ENCODE measurements around the gene GULP1.

GULP1 gene

GRCh38 chr2:188326669-188327301 is 35.1 kb downstream of the GULP1 start:
- DNase-seq = no peak

- no peak for DNase-seq
Measured at GRCh38 chr2:188327518-188328213, 36.0 kb downstream of the GULP1 start.

- no peak for DNase-seq
Measured at GRCh38 chr2:188328419-188328818, 36.7 kb downstream of the GULP1 start.

- DNase-seq = no peak
Measured at GRCh38 chr2:188330316-188331053, 38.8 kb downstream of the GULP1 start.

GRCh38 chr2:188332619-188333018 is 40.9 kb downstream of the GULP1 start:
- DNase-seq = no peak

GRCh38 chr2:188333751-188334524 is 42.3 kb downstream of the GULP1 start:
- DNase-seq = no peak

- DNase-seq = no peak
Measured at GRCh38 chr2:188338463-188338862, 46.8 kb downstream of the GULP1 start.

- DNase-seq = no peak
Measured at GRCh38 chr2:188340257-188340656, 48.6 kb downstream of the GULP1 start.

GRCh38 chr2:188345020-188345419 is 53.3 kb downstream of the GULP1 start:
- no peak for DNase-seq

GRCh38 chr2:188345426-188345825 is 53.8 kb downstream of the GULP1 start:
- no peak for DNase-seq

- DNase-seq = no peak
Measured at GRCh38 chr2:188345831-188346458, 54.3 kb downstream of the GULP1 start.

GRCh38 chr2:188349019-188349418 is 57.3 kb downstream of the GULP1 start:
- DNase-seq = no peak

GRCh38 chr2:188353282-188353681 is 61.6 kb downstream of the GULP1 start:
- no peak for DNase-seq

- DNase-seq = no peak
Measured at GRCh38 chr2:188360485-188361263, 69.0 kb downstream of the GULP1 start.

- no peak for DNase-seq
Measured at GRCh38 chr2:188364033-188364630, 72.5 kb downstream of the GULP1 start.

- DNase-seq = no peak
Measured at GRCh38 chr2:188365058-188365641, 73.5 kb downstream of the GULP1 start.

- DNase-seq = no peak
Measured at GRCh38 chr2:188367164-188367563, 75.5 kb downstream of the GULP1 start.

- no peak for DNase-seq
Measured at GRCh38 chr2:188369365-188369764, 77.7 kb downstream of the GULP1 start.

GRCh38 chr2:188378371-188378950 is 86.8 kb downstream of the GULP1 start:
- no peak for DNase-seq

- DNase-seq = no peak
Measured at GRCh38 chr2:188379748-188380147, 88.1 kb downstream of the GULP1 start.

GRCh38 chr2:188380280-188380679 is 88.6 kb downstream of the GULP1 start:
- no peak for DNase-seq

Data from activated gamma-delta T cell (primary cell).